ENCODE results near the gene SASH3. TPM values are rescaled to one million over a fixed set of nuclear protein-coding genes. Genes with fewer than 3 reads are reported as not detected.

SASH3 gene
- total RNA-seq (10 to 100 TPM in 7 of 9 donors, 1 to 10 TPM in 2; 1.1 to 27.8 (median 18.3) TPM), polyA plus RNA-seq (10 to 100 TPM in 1 of 3 donors, 1 to 10 TPM in 2; 4.9 to 14.3 (median 5.9) TPM)
- long read RNA-seq, donor 1, result 0 reads
- long read RNA-seq, donor 2, result 0 reads
- long read RNA-seq, donor 3, result 0 reads
- long read RNA-seq, donor 4, partial matches to known transcripts, result 0 of 4 reads
- long read RNA-seq, donor 4, other reads (novel, unspliced or antisense), result 0 of 4 reads
- long read RNA-seq, donor 5, transcript SASH3-201 (8 exons, 2,626 nt), result major isoform, 9 of 11 reads
- long read RNA-seq, donor 5, partial matches to known transcripts, result 1 of 11 reads
- long read RNA-seq, donor 5, other reads (novel, unspliced or antisense), result 1 of 11 reads
- long read RNA-seq, donor 6, partial matches to known transcripts, result 0 of 2 reads
- long read RNA-seq, donor 6, other reads (novel, unspliced or antisense), result 2 of 2 reads
- long read RNA-seq, donor 7, result 0 reads
- long read RNA-seq, donor 8, result 0 reads
- long read RNA-seq, donor 9, result 0 reads
- long read RNA-seq, donor 10, result 0 reads

DNA sequence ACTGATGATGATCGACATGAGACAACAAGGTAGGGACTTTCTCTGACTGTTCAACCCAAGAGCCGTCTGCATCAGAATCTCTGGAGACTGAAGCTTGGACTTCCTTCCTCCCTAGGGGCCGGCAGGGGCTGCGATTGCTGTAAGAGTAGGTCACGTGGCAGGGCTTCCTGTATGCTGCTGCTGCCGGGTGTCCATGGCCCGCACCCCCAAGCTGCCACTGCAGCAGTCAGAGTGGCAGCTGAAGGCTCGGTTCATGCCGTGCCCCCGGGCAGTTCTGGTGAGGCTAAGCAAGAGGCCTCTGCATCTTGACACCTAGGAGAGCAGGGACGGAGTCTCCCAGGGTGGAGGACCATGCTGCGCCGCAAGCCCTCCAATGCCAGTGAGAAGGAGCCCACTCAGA is at the start of gene SASH3:
SASH3 (plus strand) TSS at position 203 of the 400 bp plus-strand sequence; CDS start at position 352, 149 bp downstream.
- Histone ChIP-seq H3K27me3 (no peaks in the 10 kb centered on the region), H3K36me3 (replicated peaks in 1 of 2) (no peaks in the 10 kb centered on the region), H3K27ac (peak within 1 kb of the TSS in 1 of 5 donors; percentile 65), H3K4me1 (replicated peaks in 1 of 2) (no peaks in the 10 kb centered on the region), H3K4me3 (peak within 1 kb of the TSS in 1 of 4 donors; percentile 34), H3K9me3 (replicated peaks in 1 of 3) (no peaks in the 10 kb centered on the region)
- peak in 6 of 7 donors; percentile 33 to 60 (median 50) for DNase-seq
- 70 to 77% (median 73%) methylated on average over 5 to 13 of the region's 13 CpGs for WGBS, 4 donors
- TF ChIP-seq, protein P1, sequence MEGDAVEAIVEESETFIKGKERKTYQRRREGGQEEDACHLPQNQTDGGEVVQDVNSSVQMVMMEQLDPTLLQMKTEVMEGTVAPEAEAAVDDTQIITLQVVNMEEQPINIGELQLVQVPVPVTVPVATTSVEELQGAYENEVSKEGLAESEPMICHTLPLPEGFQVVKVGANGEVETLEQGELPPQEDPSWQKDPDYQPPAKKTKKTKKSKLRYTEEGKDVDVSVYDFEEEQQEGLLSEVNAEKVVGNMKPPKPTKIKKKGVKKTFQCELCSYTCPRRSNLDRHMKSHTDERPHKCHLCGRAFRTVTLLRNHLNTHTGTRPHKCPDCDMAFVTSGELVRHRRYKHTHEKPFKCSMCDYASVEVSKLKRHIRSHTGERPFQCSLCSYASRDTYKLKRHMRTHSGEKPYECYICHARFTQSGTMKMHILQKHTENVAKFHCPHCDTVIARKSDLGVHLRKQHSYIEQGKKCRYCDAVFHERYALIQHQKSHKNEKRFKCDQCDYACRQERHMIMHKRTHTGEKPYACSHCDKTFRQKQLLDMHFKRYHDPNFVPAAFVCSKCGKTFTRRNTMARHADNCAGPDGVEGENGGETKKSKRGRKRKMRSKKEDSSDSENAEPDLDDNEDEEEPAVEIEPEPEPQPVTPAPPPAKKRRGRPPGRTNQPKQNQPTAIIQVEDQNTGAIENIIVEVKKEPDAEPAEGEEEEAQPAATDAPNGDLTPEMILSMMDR (IDR thresholded peaks at IDR 0.05), result no peak
- no peak for TF ChIP-seq POLR2A (IDR thresholded peaks at IDR 0.05)
- intact Hi-C loops (cut with DNase I), result no loop called here

DNA sequence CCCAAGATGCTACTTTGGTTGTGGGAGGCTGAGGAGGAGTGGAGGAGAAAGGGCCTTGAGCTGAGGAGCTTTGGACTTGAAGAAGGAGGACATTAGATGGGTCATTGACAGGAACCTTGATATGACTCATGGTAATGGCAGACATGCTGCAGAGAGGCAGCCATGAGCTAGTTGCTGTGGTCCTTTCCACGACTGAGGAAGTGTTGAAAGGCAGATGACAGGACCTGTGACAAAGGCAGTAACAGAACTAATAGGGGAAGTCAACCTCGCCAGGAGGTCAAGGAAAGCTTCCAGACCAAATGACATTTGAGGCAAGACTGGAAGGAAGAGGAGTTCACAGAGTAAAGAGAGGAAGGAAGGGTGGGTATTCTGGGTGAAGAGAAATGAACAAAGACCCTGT is 48.5 kb upstream of the SASH3 start:
- H3K36me3 ChIP-seq (replicated peaks in 1 of 2), result no peaks in the 10 kb centered on the region
- intact Hi-C loops (cut with DNase I), result no loop called here

DNA sequence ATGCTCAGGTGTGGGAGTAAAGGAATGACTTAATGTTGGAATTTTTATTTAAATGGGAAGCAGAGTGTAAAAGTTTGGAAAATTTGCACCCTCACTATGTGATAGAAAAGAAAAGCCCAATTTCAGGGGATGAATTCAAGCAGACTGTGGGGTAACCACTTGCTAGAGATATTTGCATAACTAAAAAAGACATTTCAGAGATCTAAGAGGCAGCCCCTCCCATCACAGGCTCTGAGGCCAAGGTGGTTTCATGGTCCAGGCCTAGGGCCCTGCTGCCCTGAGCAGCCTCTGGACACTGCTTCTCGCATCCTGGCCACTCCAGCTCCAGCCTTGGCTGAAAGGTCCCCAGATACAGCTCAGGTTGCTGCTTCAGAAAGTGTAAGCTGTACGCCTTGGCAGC is 46.9 kb upstream of the SASH3 start:
- no peaks in the 10 kb centered on the region for H3K27me3 ChIP-seq
- H3K9me3 ChIP-seq (replicated peaks in 1 of 3), result no peaks in the 10 kb centered on the region
- H3K4me1 ChIP-seq (replicated peaks in 1 of 2), result no peaks in the 10 kb centered on the region
- H3K27ac ChIP-seq, result no peak overlapping the region
- TF ChIP-seq POLR2A (IDR thresholded peaks at IDR 0.05), result no peak
- TF ChIP-seq, protein P1 (IDR thresholded peaks at IDR 0.05), result no peak
- intact Hi-C loops (cut with DNase I), result no loop called here
- 82 to 100% (median 99%) methylated on average over 1 to 2 of the region's 2 CpGs for WGBS, 4 donors
- H3K36me3 ChIP-seq (replicated peaks in 1 of 2), result no peaks in the 10 kb centered on the region
- DNase-seq, result no peak
- H3K4me3 ChIP-seq, result no peak overlapping the region

More for the DNA sequence above, 48.5 kb upstream of the SASH3 start:
- WGBS, 4 donors, result 37 to 61% (median 50%) methylated on average over 2 of the region's 2 CpGs
- H3K9me3 ChIP-seq (replicated peaks in 1 of 3), result no peaks in the 10 kb centered on the region
- H3K27me3 ChIP-seq, result no peaks in the 10 kb centered on the region
- no peak overlapping the region for H3K27ac ChIP-seq
- TF ChIP-seq, protein P1 (IDR thresholded peaks at IDR 0.05), result no peak
- no peak for TF ChIP-seq POLR2A (IDR thresholded peaks at IDR 0.05)
- DNase-seq, result no peak
- H3K4me1 ChIP-seq (replicated peaks in 1 of 2), result no peaks in the 10 kb centered on the region
- H3K4me3 ChIP-seq, result no peak overlapping the region

DNA sequence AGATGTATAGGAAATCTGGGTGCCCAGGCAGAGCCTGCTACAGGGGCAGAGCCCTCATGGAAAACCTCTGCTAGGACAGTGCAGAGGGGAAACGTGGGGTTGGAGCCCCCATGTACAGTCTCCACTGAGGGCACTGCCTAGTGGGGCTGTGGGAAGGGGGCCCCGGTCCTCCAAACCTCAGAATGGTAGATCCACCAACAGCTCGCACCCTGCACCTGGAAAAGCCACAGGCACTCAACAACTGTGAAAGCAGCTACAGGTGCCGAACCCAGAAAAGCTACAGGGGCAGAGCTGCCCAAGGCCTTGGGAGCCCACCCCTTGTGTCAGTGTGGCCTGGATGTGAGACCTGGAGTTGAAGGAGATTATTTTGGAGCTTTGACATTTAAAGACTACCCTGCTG is 46.4 kb upstream of the SASH3 start:
- Histone ChIP-seq H3K4me1 (replicated peaks in 1 of 2) (no peaks in the 10 kb centered on the region), H3K9me3 (replicated peaks in 1 of 3) (no peaks in the 10 kb centered on the region), H3K27me3 (no peaks in the 10 kb centered on the region), H3K27ac (no peak overlapping the region), H3K4me3 (no peak overlapping the region), H3K36me3 (replicated peaks in 1 of 2) (no peaks in the 10 kb centered on the region)
- WGBS, 4 donors, result 58 to 94% (median 81%) methylated on average over 1 to 4 of the region's 4 CpGs
- intact Hi-C loops (cut with DNase I), result no loop called here
- DNase-seq, result no peak
- TF ChIP-seq, protein P1 (IDR thresholded peaks at IDR 0.05), result no peak
- TF ChIP-seq POLR2A (IDR thresholded peaks at IDR 0.05), result no peak
